TTC549 (cell line): ENCODE measurements around the gene LRRC1.
"Not testable (repeated sequence)": the region's sequence is repeated elsewhere in the genome, so short reads cannot be mapped to it uniquely, and the experiment has no call there.

ENCODE experiments used
- FAIRE-seq: peaks from 2 replicates; lab custom pipeline; 2012; peaks lifted over from hg19 to GRCh38; lab: Jason Lieb, UNC

The LRRC1 gene

DNA sequence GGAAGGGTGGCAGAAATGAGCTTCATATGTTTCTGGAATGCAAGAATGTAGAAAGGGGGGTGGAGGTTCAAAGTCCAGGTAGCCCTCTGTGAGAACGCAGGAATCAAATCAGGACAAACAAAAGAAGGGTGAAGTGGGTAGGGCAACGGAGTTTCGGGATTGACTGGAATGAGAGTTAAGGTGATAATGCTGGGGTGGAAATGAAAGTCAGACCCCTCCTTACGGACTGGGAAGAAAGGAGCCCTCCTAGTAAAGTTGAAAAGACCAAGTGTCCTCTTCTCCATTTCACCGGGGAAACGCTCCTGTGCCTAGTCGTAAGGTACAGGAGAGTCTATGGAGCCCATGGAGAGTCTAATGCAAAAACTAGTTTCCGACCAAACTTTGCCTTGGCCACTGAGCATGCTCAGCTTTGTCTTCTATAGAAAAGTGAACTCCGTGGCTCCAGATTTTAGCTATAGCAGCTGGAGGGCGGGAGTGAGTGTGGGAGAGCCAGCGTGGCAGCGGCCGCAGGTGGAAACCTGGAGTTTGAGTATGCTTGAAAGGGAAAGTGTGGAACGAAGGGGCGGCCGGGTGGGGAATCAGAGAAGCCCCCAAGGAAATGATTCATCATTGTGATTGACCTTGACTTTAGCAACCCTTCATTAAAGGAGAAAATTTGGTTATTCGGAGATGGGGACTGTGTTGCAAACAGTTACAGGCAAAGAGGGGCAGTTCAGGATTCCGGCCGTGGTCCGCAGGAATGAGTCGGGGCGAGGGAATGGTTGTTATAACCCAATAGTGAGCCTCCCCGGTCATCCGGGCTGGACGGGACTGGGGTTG, 1.3 kb upstream of the LRRC1 start:
- FAIRE-seq: no peak

DNA sequence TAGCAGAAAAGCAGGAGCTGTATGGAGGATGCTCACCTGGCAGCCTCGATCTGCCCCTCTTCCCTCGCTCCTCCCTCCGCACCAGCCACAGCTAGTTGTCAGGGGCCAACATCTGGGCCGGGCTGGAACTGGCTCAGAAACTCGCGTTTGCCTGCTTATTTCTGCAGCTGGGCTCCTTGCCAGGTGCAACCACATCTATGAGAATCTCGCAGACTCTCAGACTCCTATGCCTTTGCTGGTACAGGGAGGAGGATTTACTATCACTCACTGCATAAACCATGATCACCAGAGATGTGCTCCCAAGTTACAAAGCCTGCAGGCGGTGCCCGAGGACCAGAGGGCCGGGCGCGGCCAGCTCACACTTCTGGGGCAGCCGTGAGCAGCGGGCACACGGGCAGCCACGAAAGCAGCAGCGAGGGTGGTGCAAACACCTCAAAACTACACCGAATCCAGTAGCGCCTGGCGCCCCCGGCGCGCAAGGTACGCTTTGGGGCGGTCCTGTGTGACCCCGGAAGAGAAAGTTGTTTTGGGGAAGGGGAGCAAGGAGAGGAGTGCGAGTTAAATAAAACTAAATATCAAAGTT, 577 bp upstream of the LRRC1 start:
- no peak for FAIRE-seq

DNA sequence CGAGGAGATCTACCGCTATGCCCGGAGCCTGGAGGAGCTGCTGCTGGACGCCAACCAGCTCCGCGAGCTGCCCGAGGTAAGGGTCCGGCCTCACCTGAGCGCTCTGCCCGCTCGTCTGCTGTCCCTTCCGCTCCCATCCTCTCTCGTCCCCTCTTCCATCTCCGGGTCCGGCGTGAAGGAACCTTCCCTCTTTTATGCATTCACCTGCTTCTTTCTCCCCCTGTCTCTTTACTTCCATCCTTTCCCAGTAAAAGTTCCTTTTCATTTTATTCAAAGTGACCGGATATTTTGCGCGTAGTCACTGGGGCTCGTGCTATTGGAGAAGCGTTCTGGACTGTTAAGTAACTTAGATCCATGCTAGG, 516 bp downstream of the LRRC1 start:
- FAIRE-seq: no peak

DNA sequence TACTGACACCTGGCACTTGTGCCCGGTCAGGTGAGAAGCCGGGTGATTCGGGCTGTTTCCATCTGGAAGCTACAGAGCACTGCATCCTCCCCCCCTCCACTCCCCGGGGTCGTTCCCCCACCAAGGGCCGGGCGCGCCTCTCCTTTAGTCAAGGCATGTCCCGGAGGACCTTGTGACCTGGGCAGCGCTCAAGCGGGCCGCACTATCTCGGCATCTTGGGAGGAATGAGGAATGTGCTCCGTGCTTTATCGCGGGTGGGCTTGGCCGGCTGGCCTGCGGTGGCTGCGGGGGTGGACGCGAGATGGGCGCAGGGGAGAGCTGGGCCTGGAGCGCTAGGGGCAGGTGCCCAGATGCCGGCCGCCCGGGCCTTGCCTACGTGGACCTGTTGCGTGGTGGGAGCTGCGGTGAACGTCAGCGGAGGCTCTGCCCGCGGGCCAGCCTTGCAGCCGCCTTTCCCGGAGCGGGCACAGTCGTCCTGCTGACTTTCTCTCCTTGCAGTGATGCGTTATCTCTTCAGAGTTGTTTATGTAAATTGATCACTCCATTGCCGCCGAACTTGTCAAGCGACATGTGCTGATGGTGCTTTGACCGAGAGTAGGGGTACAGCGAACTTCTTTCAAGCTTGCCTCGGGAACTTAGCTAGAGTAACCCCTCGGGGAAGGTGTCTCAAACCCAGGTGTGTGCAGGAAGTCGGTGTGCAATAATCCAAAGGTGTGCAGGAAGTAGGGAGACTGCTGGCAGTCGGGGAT, 1.1 kb downstream of the LRRC1 start:
- FAIRE-seq: no peak

DNA sequence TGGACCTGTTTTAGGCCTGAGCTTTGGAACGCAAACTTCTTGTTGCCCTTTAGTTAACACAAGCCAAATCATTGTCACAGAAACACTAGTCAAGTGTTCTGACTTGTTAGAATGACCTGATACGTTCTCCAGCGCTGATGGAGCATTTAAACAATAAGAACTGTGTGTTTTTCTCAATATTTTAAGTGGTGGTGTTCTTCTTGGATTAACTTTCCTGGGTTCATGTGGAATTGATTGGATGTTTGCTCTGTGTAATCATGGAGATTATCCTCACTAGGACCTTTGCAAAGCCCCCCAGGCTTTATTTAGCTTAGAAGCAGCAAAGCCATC, 1.6 kb downstream of the LRRC1 start:
- FAIRE-seq: no peak

DNA sequence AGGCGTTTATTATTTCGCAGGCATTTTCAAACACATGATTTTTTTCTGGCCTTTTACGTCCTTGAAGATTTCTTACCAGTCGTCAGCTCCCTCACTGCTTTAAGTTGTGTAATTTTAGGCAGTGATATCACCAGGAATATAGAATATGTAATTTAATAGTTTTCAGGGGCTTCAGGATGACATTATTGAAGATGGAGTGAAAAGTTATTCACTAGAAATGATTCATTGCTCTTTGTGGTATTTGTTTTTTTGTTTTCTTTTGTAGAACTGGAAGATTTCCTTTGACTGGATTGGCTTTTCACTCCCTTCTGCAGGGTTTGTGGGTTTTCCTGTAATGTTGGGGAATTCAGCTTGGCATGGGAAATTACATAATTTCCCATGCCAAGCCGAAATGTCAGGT, 2.0 kb downstream of the LRRC1 start:
- no peak for FAIRE-seq

DNA sequence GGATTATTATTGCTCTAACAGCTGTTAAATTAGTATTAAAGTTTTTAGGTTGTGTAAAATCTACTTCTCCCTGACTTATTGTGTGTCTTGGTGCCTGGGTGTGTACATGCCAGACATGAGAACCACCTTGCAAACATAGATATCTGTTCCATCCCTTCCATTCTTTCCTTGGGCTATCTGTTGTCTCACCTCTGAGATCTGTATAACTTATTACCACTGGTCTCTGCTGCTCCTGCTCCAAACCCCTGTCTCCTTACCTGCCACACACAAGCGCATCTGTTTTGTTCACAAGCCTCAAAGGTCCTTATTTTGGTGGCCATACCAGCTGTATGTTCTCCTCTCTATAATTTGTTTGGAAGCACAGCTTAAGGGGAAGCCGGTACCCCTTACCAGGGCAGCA, 2.5 kb downstream of the LRRC1 start:
- no peak for FAIRE-seq

DNA sequence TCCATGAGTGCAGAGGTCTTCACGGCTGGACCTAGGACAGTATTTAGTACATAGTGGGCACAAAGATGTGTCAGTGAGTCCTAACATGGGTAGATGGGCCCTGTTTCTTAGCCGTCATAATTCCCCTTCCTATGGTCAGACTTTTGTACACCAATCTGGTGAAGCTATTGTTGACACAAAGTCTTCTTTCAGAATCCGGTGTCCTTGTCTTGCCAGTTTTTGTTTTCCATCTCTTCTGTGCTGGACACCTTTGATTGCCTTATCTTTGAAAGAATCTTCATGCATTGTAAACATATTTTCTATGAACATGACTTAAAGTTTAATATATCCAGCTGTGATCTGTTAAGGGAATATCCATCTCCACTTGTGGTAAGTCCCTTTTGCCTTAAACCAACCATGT, 4.5 kb downstream of the LRRC1 start:
- no peak for FAIRE-seq

DNA sequence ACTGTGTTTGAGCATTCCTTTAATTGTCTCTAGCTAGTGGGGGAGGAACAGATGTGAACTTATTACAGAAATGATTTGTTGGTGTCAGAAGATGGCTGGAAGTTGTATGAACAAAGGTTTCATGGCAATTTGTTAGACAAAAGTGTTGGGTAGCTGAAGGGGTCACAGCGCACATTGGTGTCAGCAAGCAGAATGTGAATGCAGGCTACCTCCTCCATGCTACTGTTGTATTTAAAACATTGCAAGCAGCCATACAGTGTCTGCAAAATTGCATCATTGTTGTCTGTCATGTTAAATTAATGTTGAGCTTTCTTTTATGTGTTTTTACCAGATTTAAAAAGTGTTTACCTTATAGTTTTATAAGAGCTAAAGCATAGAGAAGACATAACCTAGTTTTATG, 6.2 kb downstream of the LRRC1 start:
- no peak for FAIRE-seq

DNA sequence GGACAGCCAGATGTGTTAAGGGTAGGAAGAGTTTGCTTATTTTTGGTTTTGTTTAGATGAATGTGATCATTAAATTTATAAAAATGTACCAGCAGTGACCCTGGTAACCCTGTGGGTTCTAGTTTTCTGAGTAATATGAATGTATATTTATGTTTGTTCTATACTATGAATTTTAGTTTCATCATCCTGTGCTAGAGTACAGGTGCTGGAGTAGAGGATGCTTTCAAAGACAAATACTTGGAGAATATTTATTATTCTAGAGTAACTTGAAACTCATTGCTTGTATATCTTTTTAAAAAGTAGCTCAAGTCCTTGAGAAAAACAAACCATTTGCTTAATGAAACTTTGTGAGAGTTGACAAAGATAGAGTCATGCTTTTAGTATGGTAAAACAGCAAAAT, 7.8 kb downstream of the LRRC1 start:
- no peak for FAIRE-seq

DNA sequence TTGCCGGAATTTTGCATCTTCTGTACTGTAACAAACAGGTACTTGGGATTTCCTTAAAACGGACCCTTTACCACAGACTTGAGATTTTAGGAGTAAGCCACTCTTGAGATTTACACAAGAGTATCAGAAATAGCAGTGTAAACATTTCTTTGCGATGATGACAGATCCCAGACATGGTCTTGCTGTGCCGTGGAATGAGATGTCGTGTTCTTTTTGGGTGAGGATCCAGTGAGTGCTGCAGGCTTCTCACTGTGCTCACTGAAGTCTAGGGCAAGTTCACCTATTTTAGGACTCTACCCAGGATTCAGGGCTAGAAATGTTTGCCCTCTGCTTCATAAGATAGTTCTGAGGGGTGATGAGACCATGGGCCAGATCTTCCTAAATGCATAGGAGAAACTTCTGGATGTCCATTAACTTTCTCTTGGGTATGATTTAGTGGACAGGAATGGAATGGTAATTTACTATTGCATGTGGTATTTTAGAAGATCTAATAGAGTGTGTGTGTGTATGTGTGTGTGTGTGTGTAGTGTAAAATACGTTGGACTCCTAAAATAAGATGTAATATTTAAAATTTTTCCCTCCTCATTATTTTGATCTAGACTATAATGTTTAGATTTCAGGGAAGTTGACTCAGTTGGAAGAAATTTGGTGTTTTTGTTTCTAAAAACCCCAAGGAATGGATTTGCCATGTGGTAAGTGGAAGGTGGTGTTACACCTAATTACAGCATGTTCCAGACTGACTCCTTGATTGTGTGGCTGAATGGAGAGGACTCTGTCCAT, 8.5 kb downstream of the LRRC1 start:
- FAIRE-seq: no peak

DNA sequence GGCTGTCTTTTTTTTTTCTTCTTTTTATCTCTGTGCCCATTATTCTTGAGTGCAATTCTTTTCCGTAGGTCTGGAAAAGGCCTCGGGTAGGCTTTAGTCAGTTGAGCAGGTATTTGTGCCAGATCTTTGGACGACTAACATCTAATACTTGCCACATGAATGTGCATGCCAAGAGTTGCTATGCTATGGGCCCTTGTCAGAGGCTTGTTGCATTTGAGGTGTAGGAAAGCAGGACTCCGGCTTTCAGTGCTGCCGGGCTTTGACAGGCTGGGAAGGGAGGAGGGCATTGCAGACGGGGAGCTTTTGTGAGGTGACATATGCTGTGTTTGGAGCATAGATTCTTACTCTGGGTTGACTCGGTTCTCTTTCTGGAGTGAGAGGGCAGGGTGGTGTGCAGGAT, 10.2 kb downstream of the LRRC1 start:
- FAIRE-seq: no peak

DNA sequence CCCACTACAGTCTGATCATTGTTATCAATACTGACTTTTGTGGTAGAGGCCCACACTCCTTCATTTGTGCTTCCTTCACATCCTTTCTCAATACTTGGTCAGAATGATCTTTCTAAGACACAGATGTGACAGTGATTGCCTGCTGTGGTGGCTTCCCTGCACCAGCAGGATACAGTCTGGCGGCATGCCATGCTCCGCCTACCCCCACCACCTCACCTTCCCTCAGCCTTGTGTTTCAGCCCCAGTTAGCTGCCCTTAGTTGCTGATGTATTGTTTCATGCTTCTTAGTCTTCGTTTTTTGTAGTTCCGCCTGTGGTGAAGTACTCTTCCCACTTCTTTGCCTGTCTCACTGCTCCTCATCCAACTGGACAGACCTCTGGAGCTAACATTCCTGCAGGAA, 10.9 kb downstream of the LRRC1 start:
- FAIRE-seq: no peak

DNA sequence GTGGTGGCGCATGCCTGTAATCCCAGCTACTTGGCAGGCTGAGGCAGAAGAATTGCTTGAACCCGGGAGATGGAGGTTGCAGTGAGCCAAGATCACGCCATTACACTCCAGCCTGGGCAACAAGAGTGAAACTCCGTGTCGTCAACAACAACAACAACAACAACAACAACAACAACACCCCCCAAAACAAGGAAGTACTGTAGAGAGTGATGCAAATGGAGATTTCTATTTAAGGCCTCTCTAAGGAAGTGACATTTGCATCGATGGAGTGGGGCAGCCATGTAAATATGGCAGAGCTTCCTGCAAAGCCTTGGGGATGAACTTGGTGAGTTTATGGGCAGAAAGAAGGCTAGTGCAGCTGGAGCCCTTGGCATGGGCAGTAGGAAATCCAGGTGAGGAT, 12.8 kb downstream of the LRRC1 start:
- not testable (repeated sequence) for FAIRE-seq

DNA sequence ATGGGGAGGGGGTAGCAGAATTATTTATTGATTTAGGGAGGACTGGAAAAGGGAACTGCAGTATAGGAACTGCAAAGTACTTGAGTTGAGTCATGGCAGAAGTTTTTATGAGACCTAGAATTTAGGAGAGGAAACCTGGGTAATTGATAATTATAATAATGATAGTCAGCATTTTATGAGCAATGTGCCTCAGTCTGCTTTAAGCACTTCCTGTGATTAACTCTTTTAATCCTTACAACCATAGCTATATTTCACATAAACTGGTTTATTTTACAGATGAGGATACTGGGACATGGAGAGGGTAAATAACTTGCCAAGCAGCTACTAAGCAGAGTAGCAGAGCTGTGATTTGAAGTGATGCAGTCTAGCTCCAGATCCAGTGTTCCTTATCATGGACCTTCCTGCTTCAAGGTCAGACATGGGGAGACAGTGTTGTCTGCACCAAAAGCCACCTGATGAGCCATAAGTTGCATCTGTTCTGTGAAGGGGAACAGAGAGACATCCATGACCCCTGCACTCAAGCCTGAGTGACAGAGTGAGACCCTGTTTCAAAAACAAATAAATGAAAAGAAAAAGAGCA, 13.6 kb downstream of the LRRC1 start:
- FAIRE-seq: no peak

DNA sequence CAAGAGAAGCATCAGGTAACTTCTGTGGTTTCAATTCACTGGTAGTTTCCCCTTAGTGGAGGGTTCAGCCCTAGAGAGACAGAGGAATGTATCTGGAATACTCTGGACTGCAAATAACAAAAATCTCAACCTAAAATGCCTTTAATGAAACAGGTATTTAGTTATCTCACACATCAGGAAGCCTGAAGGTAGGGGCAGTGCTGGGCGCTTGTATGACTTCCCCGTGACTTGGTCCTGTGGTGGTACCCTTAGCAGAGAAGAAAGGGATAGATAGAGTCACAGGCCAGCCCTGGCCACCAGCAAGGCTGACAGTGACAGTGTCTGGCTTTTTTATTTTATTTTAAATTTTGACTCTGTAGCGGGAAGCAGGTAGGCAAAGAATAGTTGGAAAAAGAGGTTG, 14.9 kb downstream of the LRRC1 start:
- no peak for FAIRE-seq

DNA sequence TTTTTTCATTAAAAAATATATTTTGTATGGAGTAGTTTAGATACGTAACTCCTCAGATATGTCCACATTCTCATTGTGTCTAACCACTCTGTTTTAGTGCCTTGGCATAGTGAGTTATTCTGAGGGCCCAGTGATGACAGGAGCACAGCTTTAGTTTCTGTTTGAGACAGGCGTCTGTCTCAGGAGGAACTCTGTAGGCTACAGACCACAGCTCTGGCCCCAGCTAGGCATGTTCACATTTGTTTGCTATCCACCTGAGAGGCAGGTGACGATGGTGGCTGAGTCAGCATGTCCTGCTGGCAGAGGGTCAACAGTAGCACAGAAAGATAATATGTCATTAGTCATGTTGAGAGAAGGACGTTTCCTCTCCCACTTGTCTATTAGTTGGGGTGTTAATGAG, 16.3 kb downstream of the LRRC1 start:
- FAIRE-seq: no peak

DNA sequence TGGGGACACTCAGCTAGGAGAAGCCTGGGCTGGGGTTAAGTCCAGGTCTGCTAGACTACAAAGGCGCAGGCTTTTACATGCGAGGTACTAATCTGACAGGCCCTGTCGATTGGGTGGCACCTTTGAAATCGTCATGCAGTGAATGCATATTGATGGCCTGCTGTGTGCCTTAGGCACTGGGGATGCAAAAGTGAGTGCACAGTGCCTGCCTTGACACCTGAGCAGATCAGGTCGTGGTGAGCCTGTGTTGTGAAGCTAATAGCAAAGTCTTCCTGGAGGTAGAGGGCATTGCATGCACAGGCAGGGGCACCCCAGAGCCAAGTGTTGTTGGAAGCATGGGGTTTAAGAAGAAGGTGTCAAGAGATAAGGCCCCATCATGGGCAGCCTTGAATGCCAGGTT, 16.9 kb downstream of the LRRC1 start:
- no peak for FAIRE-seq

DNA sequence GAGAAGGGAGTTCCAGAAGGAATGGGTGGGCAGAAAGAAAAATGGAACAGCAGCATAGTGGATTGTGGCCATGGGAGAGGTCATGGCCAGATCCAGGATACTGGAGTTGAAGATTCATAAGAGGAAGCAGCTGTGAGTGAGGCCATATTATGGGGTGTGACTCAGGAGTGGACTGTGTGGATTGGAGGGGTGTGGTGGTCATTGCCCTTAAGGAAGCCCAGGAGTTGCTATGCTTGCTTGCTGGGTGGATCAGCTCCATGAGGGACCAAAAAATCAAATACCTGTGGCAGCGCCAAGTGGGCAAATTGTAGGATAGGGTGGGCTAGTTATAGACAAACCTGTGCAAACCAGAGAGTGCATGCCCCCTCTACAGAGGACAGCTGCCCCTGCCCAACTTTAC, 18.3 kb downstream of the LRRC1 start:
- no peak for FAIRE-seq

DNA sequence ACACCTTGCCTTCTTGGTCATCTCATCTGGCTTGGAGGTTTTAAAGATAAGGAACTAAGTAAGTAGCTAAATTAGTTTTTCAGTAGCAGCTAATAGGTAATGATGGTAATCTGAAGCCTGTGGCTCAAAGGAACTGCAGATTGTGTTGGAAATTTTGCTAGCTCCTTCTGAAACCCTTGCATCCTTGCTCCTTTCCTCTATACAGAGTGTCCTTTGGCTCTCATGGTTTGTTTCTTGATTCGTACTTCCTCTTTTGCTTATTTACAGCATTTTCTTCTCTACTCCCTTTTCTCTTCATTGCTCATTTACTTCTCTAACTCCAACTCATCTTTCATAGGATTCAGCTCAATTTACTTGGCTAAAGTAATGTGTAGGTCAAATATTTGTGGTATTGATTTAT, 19.0 kb downstream of the LRRC1 start:
- FAIRE-seq: no peak

DNA sequence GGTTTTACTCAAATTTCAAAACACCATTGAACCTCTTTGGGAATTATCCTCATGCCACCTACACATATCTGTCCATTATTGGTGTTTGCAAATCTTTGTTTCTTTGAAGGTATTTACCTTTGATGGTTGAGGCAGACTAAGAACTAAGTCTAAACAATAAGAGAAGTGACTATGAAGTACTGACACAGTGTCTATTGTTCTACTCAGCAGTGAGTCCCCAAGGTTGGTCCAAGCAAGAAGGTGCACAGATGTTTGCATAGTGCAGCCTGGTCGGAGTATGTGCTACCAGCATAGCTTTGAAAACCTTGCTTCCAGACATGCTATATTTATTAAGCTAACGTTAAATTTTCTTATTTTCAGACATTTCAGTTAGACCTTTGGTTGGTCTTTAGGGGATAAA, 19.5 kb downstream of the LRRC1 start:
- no peak for FAIRE-seq

DNA sequence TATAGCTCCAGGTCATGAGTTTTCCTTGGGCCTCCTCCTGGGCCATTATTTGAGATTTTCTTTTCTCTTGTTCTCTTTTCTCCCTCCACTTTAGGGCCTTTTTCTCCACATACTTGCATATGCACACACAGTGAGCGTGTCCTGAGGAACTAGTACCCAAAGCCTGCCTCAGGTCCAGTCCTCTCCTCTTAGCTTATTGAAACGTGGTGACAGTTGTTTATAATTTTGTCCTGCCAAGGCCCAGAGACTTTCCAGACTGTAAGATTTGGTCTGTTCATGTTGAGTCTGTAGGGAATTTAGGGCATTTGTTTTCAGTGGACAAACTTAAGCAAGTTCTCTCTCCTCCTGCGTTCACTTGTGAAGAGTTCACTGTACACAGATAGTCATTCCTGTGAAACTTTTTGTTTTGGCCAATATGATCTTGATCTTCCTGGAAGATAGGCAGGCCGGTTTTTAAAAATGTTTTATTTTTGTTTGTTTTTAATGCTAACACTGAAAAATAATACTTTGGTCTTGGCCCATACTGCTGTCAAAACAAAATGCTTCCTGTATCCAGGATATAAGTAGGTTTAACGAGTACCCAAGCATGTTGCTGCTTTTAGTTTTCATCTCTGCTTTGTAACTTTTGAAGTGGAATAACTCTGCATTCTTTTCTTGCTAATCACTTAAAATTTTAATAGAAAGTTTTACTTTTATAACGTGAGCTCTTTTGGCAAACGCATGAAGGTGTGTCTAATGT, 20.7 kb downstream of the LRRC1 start:
- FAIRE-seq: no peak
